HG02759 (cell line): ENCODE measurements around the gene KIF3A.

ENCODE experiments used
- ATAC-seq: cut with Tn5 transposase; IDR thresholded peaks from one replicate; pipeline ENCODE4 v1.9.1; 2021; ENCODE audit warnings: mild to moderate bottlenecking, moderate library complexity; ENCODE audit not compliant: unreplicated experiment

KIF3A gene

DNA sequence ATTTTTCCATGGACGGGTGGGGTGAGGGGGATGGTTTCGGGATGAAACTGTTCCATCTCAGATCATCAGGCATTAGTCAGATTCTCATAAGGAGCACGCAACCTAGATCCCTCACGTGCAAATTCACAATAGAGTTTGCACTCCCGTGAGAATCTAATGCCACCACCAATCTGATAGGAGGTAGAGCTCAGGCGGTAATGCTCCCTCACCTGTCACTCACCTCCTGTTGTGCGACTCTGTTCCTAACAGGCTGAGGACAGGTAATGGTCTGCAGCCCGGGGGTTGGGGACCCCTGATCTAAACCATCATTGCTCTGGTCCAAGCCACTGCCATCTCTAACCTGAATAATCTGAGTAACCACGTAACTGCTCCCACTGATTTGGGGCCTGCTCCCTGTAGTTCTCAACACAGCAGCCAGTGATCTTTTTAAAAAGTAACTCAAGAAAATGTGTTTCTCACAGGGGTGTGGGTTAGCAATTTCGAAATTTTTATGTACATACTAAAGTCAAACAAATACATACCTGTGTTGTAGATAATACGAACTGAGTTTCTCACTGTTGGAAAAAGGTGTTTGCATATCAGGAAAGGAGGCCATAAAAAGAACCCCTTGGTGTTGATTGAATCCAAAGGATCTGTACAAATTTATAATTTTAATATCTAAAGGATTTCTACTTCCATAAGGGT lies 90.6 kb downstream of the KIF3A start:
- no peak for ATAC-seq

DNA sequence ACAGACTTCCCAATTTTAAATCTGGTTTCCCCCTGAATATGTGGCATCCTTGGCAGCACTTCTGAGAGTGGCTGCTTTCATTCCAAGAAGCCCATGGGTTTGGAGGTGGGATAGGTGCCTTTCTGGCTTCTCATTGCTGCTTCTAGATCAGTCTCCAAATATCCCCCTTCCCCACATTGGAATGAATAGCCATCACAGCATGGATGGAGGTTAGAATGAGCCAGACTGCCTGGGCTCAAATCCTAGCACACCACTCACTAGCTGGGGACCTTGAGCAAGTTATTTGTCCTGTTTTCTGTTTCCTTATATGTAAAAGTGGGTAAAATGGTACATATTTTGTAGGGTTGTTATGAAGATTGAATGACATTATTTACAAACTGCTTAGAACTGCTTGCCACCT lies 93.2 kb downstream of the KIF3A start:
- ATAC-seq: no peak
